Choroid plexus epithelial cell (primary cell): ENCODE measurements around the gene GNAT3.

Experiments
- DNase-seq: peaks from one replicate; pipeline ENCODE4 v3.0.0-alpha.2; 2010; ENCODE audit warnings: low read depth
- H3K4me3 ChIP-seq: 2 replicates; pipeline ENCODE4 v1.5.1; 2011; ENCODE audit warnings: low read depth, mild to moderate bottlenecking, control low read depth, low read length, moderate library complexity
- TF ChIP-seq, protein P1 (sequence below): conservative IDR thresholded peaks from 2 replicates; pipeline ENCODE4 v1.5.1; 2011; ENCODE audit warnings: low read depth, mild to moderate bottlenecking, control low read depth, inconsistent platforms, low read length, moderate library complexity

Gene GNAT3

GRCh38 chr7:80414331-80414730 is 97.5 kb downstream of the GNAT3 start:
- no peak for DNase-seq
- H3K4me3 ChIP-seq: no peak overlapping the region
- TF ChIP-seq, protein P1, sequence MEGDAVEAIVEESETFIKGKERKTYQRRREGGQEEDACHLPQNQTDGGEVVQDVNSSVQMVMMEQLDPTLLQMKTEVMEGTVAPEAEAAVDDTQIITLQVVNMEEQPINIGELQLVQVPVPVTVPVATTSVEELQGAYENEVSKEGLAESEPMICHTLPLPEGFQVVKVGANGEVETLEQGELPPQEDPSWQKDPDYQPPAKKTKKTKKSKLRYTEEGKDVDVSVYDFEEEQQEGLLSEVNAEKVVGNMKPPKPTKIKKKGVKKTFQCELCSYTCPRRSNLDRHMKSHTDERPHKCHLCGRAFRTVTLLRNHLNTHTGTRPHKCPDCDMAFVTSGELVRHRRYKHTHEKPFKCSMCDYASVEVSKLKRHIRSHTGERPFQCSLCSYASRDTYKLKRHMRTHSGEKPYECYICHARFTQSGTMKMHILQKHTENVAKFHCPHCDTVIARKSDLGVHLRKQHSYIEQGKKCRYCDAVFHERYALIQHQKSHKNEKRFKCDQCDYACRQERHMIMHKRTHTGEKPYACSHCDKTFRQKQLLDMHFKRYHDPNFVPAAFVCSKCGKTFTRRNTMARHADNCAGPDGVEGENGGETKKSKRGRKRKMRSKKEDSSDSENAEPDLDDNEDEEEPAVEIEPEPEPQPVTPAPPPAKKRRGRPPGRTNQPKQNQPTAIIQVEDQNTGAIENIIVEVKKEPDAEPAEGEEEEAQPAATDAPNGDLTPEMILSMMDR: no peak

DNA sequence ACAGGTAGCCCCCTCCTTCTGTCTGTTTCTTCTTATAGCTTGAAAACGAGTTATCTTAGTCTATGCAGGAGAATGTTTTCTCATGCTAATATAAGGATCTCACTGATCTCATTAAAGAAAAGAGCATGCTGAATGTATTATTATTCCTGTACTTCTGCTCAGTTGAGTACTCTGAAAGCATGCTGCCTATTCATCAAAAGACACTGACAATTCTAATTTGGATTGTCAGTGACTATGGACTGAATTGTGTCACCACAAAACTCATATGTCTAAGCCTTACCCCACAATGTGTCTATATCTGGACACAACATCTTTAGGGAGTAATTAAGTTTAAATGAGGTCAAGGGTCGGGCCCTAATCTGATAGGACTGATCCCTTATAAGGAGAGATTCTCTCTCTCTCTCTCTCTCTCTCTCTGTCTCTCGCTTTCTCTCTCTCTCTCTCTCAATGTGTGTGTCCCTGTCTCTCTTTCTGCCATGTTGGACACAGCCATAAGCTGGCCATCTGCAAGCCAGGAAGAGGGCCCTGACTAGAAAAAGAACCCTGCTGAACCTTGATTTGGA is 98.4 kb downstream of the GNAT3 start:
- TF ChIP-seq, protein P1: no peak
- no peak for DNase-seq
- no peak overlapping the region for H3K4me3 ChIP-seq

- DNase-seq: peak; percentile 46
- TF ChIP-seq, protein P1: no peak
- H3K4me3 ChIP-seq: no peak overlapping the region
Measured at GRCh38 chr7:80412842-80413241, 99.0 kb downstream of the GNAT3 start.

DNA sequence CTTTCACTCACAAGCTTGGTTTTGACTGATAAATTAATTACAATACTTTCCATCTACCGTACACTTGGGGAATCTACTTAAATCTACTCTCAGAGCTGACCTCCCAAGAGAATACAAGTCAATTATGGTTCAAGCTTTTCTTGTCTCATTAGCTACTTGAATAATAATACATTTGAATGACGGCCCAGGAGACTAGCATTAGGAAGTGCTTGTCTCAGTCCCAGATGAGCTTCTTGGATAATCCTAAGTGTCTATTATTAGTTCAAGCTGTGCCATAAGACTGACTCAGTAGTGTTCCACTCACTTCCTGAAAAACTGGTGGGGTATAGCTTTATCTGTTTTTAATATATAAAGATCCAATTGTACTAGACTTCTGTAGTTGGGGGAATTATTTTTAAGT is 100.2 kb downstream of the GNAT3 start:
- H3K4me3 ChIP-seq: no peak overlapping the region
- TF ChIP-seq, protein P1: no peak
- peak; percentile 9 for DNase-seq

DNA sequence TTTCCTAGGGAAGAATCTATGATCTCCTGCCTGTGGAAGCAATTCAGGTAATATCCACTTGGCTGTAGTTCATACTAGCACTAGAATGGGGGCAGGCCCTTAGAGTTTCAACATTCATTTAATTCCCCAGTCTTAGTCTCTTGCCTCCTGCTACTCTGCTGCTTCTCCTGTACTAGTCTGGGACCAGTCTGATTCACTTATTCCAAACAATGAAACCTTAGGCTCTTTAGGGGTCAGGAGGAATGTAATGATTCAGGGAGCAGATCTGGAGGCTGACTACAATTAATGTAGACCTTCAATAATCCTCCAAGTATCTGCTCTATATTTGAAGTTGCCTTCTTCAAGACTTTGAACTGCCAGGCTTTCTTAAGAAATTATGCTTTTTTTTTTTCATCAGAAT is 101.8 kb downstream of the GNAT3 start:
- DNase-seq: peak; percentile 48
- H3K4me3 ChIP-seq: no peak overlapping the region
- TF ChIP-seq, protein P1: no peak
